GM12878 (cell line): Measurements from ENCODE around the gene DYRK1B. TPM values are rescaled to one million over a fixed set of nuclear protein-coding genes. Genes with fewer than 3 reads are reported as not detected.

ENCODE experiments used
- IKZF1 ChIP-seq: fragments of 450-650 bp; conservative IDR thresholded peaks from 2 replicates; pipeline ENCODE4 v1.6.1; 2017; ENCODE audit warnings: antibody characterized with exemption, mild to moderate bottlenecking
- polyA plus RNA-seq, 11 experiments: library from polyadenylated mRNA; depleted of rRNA in 4 of 11; unstranded in 6 of 11; stranded (reverse) in 5 of 11; fragments of >200 nt; fragmentation: Nextera tagmentation in 4 of 11; fragmentation: Illumina TruSeq in 1 of 11; extraction: Ambion mirVana in 4 of 11; extraction: Trizol in 1 of 11; gene quantifications; 1 replicate in 1 of 11; 2 replicates in 10 of 11; pipeline versions ENCODE4 v1.2.1 to v1.2.3, GENCODE V29; 2011 to 2016; ENCODE audit warnings: inconsistent platforms in 2 of 11, missing spikeins in 2 of 11, low read depth in 1 of 11
- total RNA-seq, 4 experiments: library from RNA; depleted of rRNA in 3 of 4; stranded (reverse); fragments of >200 nt in 3 of 4; fragmentation: Illumina TruSeq in 1 of 4; extraction: Trizol in 1 of 4; gene quantifications; 2 replicates each; pipeline versions ENCODE4 v1.2.1 to v1.2.3, GENCODE V29; 2013 to 2021
- TF ChIP-seq, protein P1 (sequence below): fragments of 450-650 bp; IDR thresholded peaks from 2 replicates; pipeline ENCODE4 v1.6.1; 2016; ENCODE audit warnings: mild to moderate bottlenecking, moderate library complexity, borderline replicate concordance
- TF ChIP-seq, protein P2 (sequence below): fragments of 450-650 bp; IDR thresholded peaks from 2 replicates; pipeline ENCODE4 v1.6.1; 2017; ENCODE audit warnings: mild to moderate bottlenecking, moderate library complexity

The DYRK1B gene
- total and polyA plus RNA-seq, 10 of the 15 experiments (the other 5 are each of a cell fraction or from before 2014, with no cell fraction given): 0.07 to 10.2 (median 3.4) TPM; not detected in 1

DNA sequence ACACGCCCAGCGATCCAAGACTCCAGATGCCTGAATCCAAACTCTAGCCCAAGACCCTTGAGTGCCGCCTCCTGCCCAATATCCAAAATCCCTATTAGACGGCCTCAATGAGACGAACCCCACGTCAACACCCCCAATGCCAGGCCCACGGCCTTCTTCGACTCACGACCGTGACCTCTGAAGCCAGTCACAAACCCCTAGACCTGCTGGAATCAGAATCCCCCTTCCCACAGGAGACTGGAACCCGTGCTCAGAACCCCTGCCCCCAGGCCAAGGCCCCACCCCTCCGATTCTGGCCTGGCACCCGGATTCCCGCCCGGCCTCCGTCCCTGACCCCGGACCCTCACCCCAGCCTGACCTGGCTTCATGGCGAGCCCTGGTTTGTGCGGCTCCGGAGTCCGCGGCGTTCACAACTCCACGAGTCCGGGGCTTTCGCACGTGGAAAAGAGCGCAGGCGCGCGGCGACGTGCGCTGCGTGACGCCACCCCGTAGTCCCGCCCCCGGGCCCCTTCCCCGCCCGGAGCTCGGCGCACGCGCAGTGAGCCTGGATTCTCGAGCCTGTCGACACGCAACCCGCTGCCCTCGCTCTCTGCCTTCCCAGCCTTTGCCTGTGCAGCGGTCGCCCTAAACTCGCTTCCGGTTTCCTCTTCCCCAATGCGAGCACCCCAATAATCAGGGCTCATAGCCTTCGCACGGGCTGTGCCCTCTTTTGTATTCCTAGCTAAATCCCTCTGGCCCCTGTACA is 12.1 kb upstream of the DYRK1B start, which contains the start of gene FBL (continued):
- TF ChIP-seq, protein P1, sequence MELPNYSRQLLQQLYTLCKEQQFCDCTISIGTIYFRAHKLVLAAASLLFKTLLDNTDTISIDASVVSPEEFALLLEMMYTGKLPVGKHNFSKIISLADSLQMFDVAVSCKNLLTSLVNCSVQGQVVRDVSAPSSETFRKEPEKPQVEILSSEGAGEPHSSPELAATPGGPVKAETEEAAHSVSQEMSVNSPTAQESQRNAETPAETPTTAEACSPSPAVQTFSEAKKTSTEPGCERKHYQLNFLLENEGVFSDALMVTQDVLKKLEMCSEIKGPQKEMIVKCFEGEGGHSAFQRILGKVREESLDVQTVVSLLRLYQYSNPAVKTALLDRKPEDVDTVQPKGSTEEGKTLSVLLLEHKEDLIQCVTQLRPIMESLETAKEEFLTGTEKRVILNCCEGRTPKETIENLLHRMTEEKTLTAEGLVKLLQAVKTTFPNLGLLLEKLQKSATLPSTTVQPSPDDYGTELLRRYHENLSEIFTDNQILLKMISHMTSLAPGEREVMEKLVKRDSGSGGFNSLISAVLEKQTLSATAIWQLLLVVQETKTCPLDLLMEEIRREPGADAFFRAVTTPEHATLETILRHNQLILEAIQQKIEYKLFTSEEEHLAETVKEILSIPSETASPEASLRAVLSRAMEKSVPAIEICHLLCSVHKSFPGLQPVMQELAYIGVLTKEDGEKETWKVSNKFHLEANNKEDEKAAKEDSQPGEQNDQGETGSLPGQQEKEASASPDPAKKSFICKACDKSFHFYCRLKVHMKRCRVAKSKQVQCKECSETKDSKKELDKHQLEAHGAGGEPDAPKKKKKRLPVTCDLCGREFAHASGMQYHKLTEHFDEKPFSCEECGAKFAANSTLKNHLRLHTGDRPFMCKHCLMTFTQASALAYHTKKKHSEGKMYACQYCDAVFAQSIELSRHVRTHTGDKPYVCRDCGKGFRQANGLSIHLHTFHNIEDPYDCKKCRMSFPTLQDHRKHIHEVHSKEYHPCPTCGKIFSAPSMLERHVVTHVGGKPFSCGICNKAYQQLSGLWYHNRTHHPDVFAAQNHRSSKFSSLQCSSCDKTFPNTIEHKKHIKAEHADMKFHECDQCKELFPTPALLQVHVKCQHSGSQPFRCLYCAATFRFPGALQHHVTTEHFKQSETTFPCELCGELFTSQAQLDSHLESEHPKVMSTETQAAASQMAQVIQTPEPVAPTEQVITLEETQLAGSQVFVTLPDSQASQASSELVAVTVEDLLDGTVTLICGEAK: peak; percentile 30; the same call in 1 of the 2 replicates
- peak; percentile 46 for TF ChIP-seq IKZF1
- TF ChIP-seq, protein P2, sequence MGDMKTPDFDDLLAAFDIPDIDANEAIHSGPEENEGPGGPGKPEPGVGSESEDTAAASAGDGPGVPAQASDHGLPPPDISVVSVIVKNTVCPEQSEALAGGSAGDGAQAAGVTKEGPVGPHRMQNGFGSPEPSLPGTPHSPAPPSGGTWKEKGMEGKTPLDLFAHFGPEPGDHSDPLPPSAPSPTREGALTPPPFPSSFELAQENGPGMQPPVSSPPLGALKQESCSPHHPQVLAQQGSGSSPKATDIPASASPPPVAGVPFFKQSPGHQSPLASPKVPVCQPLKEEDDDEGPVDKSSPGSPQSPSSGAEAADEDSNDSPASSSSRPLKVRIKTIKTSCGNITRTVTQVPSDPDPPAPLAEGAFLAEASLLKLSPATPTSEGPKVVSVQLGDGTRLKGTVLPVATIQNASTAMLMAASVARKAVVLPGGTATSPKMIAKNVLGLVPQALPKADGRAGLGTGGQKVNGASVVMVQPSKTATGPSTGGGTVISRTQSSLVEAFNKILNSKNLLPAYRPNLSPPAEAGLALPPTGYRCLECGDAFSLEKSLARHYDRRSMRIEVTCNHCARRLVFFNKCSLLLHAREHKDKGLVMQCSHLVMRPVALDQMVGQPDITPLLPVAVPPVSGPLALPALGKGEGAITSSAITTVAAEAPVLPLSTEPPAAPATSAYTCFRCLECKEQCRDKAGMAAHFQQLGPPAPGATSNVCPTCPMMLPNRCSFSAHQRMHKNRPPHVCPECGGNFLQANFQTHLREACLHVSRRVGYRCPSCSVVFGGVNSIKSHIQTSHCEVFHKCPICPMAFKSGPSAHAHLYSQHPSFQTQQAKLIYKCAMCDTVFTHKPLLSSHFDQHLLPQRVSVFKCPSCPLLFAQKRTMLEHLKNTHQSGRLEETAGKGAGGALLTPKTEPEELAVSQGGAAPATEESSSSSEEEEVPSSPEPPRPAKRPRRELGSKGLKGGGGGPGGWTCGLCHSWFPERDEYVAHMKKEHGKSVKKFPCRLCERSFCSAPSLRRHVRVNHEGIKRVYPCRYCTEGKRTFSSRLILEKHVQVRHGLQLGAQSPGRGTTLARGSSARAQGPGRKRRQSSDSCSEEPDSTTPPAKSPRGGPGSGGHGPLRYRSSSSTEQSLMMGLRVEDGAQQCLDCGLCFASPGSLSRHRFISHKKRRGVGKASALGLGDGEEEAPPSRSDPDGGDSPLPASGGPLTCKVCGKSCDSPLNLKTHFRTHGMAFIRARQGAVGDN: peak; percentile 82
